Adipocyte (in vitro differentiated cells): Measurements from ENCODE around the gene GLIS1.

Source experiments
- DNase-seq: peaks from one replicate; pipeline ENCODE4 v3.0.0-alpha.2; 2015; ENCODE audit warnings: low read depth
- H3K27me3 ChIP-seq: replicated peaks from 2 replicates; pipeline ENCODE4 v1.7.0; 2013; ENCODE audit warnings: mild to moderate bottlenecking, low read length, moderate library complexity; ENCODE audit not compliant: control insufficient read depth, insufficient read depth
- H3K36me3 ChIP-seq: 2 replicates; pipeline ENCODE4 v1.7.0; 2013; ENCODE audit warnings: low read length, mild to moderate bottlenecking, moderate library complexity; ENCODE audit not compliant: control insufficient read depth, insufficient read depth, severe bottlenecking
- H3K4me1 ChIP-seq: 2 replicates; pipeline ENCODE4 v1.7.0; 2013; ENCODE audit warnings: mild to moderate bottlenecking, low read length, moderate library complexity; ENCODE audit not compliant: control insufficient read depth, insufficient read depth
- H3K4me3 ChIP-seq: 2 replicates; pipeline ENCODE4 v1.7.0; 2013; ENCODE audit warnings: mild to moderate bottlenecking, low read length, moderate library complexity
- H3K9ac ChIP-seq: 2 replicates; pipeline ENCODE4 v1.7.0; 2013; ENCODE audit warnings: mild to moderate bottlenecking, low read length, moderate library complexity
- H3K9me3 ChIP-seq: 2 replicates; pipeline ENCODE4 v1.7.0; 2013; ENCODE audit warnings: mild to moderate bottlenecking, low read length, moderate library complexity; ENCODE audit not compliant: control insufficient read depth

Gene GLIS1

DNA sequence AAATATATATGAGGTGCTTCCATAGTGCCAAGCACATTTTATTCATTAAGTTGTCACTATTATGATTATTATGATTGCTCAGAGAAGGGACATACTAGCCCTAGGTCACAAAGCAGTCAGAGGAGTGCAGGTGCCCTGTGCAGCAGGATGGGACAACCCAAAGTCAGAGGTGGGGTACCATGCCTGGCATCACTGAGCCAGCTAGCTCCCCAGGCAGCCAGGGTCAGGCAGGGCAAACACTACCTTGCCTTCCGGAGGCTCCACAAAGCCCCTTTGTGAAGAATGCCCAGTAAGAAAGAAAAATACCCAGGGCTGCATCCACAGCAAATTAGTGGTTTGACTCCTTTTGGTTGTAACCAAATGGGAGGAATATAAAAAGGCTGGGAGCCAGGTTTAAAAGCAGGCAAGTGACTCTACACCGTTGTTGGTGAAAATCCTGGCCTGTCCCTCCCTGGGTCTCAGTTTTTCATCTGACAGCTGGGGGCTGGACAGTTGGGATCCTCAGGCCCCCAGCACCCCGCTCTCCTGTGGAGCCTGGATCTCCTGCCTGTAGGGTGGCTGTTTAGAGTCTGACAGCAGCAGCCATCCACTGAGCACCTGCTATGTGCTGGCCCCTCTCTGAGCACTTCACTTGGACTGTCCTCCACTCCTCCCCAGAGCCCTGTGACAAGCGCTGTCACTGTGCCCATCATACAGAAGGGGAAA, 98.8 kb downstream of the GLIS1 start:
- no peaks in the 10 kb centered on the region for H3K9me3 ChIP-seq
- H3K36me3 ChIP-seq = no peaks in the 10 kb centered on the region
- no peak overlapping the region for H3K9ac ChIP-seq
- H3K4me3 ChIP-seq = no peak overlapping the region
- DNase-seq = no peak
- H3K27me3 ChIP-seq = peaks cover 9% of the 10 kb centered on the region
- no peaks in the 10 kb centered on the region for H3K4me1 ChIP-seq

DNA sequence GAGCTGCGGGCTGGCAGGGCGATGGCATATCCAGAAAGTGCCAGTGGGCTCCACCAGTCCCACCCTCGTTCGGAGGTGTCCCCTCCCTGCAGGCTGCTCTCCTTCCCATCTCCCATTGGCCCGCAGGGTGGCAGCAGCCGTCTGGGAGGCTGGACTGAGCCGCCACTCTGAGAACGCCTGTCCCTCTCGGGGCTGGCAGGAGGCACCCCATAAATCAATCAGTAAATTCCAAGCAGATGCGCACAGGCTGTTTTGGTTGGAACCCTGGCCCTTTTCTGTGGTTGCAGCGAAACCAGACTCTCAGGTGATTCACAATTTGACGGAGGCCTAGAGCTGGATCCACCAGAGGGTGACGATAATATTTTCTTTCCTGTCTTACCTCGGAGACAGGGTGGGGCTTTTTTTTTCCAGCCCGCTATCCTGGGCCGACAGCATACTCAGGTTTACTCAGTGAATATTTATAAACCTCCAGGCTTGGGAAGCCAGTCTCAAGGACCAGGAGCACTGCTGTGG, 99.7 kb downstream of the GLIS1 start:
- no peak for DNase-seq
- no peak overlapping the region for H3K4me3 ChIP-seq
- H3K36me3 ChIP-seq = no peaks in the 10 kb centered on the region
- H3K9ac ChIP-seq = no peak overlapping the region
- H3K27me3 ChIP-seq = peaks cover 9% of the 10 kb centered on the region
- no peaks in the 10 kb centered on the region for H3K9me3 ChIP-seq
- no peaks in the 10 kb centered on the region for H3K4me1 ChIP-seq

DNA sequence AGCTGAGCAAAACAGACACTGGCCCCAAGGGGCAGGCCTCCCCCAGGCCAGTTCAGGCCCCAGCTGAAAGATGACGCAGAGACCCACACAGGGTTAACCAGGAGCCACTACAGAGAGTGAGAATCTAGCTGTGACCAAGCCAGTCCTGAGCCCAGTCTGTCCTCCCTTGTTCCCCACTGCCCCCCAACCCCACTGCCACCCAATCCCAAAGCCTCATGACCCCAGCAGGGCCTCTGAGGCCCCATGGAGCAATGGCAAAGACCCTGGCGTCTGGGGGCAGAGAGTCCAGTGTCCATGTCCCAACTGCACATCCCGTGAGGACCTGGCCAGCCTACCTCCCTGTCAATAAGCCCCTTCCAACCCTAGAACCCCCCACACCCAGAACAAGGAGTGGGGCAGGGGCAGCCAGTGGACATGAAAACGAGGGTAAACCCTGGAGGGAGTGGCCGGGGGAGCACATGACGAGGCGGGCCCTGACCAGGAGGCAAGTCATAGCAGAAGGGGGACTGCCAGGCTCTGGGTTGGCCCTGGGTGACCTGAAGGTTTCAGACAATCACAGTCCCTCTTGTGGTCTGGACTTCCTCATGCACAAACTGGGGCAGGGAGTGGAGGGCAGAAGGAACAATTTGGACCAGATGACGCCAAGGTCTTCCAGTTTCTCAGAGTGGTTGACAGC, 100.5 kb downstream of the GLIS1 start:
- Histone ChIP-seq H3K4me1 (no peaks in the 10 kb centered on the region), H3K9me3 (no peaks in the 10 kb centered on the region), H3K27me3 (peaks cover 9% of the 10 kb centered on the region), H3K9ac (no peak overlapping the region), H3K4me3 (no peak overlapping the region), H3K36me3 (no peaks in the 10 kb centered on the region)
- no peak for DNase-seq

DNA sequence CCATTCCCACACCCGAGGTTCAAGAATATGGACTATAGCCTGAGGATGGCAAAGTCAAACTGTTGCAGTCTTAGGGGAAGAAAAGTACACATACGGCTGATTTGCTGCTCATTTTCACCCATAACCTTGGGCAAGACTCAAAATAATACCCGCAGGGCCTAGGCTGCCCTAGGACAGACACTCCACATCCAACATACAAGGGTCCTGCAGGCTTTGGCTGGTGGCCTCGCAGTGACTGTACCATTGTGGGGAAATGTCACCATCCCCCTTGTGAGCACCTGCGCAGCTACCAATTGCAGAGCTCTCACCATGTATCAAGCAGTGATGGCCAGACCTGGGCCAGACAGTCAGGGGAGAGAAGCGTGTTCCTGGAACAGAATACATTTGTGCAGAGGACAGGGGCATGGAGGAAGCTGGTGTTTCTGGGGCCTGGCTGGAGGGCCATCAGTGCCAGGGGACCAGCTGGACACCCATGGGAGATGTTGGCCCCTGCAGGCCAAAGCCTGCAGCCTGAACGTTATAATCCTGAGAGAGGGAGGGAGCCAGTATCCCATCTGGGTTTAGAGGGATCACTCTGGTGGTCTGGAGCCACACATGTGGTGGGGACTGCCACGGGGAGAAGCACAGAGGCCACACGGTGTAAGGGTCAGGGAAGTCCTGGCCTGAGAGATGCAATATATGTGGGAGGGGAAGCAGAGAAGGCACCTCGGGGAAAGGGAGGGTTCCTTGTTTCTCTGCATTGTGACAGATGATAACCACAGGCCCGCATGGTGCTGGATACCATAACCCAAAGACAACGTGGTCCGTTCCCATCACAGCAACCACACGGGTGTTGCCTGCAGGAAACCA, 101.2 kb downstream of the GLIS1 start:
- H3K27me3 ChIP-seq = peaks cover 9% of the 10 kb centered on the region
- no peaks in the 10 kb centered on the region for H3K9me3 ChIP-seq
- no peak overlapping the region for H3K9ac ChIP-seq
- no peak for DNase-seq
- H3K4me3 ChIP-seq = no peak overlapping the region
- no peaks in the 10 kb centered on the region for H3K4me1 ChIP-seq
- no peaks in the 10 kb centered on the region for H3K36me3 ChIP-seq

DNA sequence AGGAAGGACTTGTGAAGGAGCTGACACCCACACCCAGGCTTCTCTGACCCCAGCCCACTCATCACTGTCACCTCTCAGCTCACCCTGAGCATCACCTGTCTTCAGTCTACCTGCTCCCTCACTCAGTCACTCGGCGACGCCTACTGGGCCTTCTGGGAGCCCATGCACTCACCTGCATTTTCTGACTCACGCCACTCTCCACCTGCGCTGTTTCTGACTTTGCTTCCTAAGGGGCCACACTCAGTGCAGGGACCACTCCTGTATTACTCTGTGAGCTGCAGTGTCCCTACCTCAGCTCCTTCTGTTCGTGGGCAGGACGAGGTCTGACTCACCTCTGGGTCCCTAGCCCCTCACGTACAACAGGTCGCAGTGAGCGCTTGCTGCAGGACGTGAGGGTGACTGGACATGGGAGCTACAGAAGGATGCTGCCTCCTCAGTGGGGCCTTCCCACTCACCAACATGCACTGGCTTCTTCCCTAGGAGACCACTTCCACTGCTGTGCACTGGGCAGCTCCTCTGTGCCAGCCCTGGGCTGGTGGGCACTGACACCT, 102.3 kb downstream of the GLIS1 start:
- DNase-seq = no peak
- H3K4me3 ChIP-seq = no peak overlapping the region
- H3K4me1 ChIP-seq = no peaks in the 10 kb centered on the region
- peaks cover 9% of the 10 kb centered on the region for H3K27me3 ChIP-seq
- no peaks in the 10 kb centered on the region for H3K9me3 ChIP-seq
- H3K9ac ChIP-seq = no peak overlapping the region
- H3K36me3 ChIP-seq = no peaks in the 10 kb centered on the region

DNA sequence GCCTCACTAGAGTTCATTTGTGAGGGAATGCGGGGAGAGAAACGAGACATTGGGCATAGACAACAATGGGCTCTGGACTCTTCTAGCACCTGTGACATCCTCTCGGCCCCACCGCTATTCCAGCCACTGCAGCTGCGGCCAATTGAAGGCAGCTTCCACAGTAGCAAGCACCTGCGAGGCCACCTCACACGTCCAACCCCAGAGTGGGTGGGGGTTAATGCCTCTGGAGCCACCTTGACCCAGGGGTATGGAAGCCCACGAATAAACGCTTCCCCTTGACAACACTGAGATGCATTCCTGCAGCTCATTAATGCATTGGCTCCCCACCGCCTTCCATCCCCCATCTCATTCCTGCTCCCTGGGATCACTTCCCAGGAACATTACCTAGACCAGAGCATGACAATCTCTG, 104.4 kb downstream of the GLIS1 start:
- DNase-seq = no peak
- H3K36me3 ChIP-seq = no peaks in the 10 kb centered on the region
- H3K9me3 ChIP-seq = no peaks in the 10 kb centered on the region
- peaks cover 9% of the 10 kb centered on the region for H3K27me3 ChIP-seq
- no peak overlapping the region for H3K4me3 ChIP-seq
- H3K4me1 ChIP-seq = no peaks in the 10 kb centered on the region
- H3K9ac ChIP-seq = no peak overlapping the region

DNA sequence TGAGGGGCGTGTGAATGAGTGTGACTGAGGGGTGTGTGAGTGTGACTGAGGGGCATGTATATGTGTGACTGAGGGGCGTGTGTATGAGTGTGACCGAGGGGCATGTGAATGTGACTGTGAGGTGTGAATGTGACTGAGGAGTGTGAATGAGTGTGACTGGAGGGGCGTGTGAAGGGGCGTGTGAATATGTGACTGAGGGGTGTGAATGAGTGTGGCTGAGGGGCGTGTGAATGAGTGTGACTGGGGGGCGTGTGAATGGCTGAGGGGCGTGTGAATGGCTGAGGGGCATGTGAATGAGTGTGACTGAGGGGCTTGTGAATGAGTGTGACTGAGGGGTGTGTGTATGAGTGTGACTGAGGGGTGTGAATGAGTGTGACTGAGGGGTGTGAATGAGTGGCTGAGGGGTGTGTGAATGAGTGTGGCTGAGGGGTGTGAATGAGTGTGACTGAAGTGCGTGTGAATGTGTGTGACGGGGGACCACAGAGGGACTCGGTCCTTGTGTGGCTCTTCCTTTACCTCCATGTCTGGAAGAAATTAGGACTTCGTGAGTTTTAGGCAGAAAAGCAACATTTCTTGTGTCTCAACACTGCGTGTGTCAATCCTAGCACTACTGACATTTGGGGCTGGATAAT, 105.8 kb downstream of the GLIS1 start:
- H3K27me3 ChIP-seq = peaks cover 12% of the 10 kb centered on the region

DNA sequence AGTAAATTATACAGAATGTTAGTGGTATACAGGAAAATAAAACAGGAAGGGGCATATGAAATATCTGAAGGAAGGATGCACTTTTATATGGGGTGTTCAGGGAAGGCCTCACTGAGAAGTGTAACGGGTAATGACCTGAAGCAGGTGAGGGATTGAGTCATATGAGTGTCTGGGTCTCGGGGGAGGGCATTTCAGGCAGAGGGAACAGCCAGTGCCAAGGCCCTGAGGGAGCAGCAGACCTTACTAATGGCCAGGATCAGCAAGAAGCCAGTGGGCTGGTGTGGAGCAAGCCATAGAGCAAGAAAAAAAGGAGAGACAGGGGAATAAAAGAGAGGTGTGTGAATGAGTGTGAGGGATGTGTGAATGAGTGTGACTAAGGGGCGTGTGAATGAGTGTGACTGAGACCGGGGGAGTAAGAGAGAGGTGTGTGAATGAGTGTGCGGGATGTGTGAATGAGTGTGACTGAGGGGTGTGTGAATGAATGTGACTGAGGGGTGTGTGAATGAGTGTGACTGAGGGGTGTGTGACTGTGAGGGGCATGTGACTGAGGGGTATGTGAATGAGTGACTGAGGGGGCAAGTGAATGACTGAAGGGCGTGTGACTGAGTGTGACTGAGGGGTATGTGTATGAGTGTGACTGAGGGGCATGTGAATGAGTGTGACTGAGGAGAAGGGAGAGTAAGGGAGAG, 107.2 kb downstream of the GLIS1 start:
- H3K9me3 ChIP-seq = no peaks in the 10 kb centered on the region
- H3K9ac ChIP-seq = no peak overlapping the region
- H3K36me3 ChIP-seq = no peaks in the 10 kb centered on the region
- peaks cover 15% of the 10 kb centered on the region for H3K27me3 ChIP-seq
- H3K4me3 ChIP-seq = no peak overlapping the region
- H3K4me1 ChIP-seq = no peaks in the 10 kb centered on the region
- no peak for DNase-seq

More for the DNA sequence above, 105.8 kb downstream of the GLIS1 start:
- Histone ChIP-seq H3K9ac (no peak overlapping the region), H3K9me3 (no peaks in the 10 kb centered on the region), H3K4me1 (no peaks in the 10 kb centered on the region), H3K4me3 (no peak overlapping the region), H3K36me3 (no peaks in the 10 kb centered on the region)
- DNase-seq = no peak

DNA sequence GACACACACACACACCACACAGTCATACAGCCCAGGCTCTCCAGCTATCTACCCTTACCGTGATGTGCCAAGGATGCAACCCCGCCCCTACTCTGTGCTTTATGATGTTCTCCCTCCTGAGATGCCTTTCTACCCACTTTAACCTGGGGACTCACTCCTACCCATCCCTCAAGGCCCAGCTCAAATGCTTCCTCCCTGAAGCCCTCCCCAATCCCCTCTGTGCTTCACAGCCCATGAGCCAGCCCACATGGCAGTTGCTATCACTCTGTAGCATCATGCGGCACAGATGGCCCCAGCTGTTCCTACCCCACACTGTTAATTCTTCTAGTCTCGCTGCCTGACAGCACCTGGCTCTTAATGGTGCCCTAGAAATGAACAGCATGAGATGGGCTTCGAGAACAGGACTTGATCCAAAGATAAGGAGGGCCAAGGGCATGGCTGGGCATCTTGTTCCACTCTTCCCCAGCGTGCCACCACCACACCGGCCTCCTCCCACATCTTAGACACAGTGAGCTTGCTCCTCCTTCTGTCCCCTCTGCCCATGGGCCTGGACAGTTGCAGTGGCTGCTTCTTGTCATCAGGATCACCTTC, 109.8 kb downstream of the GLIS1 start:
- DNase-seq = no peak
- no peaks in the 10 kb centered on the region for H3K9me3 ChIP-seq
- peaks cover 12% of the 10 kb centered on the region for H3K27me3 ChIP-seq
- H3K9ac ChIP-seq = no peak overlapping the region
- no peaks in the 10 kb centered on the region for H3K36me3 ChIP-seq
- H3K4me3 ChIP-seq = no peak overlapping the region
- peaks cover 14% of the 10 kb centered on the region for H3K4me1 ChIP-seq

DNA sequence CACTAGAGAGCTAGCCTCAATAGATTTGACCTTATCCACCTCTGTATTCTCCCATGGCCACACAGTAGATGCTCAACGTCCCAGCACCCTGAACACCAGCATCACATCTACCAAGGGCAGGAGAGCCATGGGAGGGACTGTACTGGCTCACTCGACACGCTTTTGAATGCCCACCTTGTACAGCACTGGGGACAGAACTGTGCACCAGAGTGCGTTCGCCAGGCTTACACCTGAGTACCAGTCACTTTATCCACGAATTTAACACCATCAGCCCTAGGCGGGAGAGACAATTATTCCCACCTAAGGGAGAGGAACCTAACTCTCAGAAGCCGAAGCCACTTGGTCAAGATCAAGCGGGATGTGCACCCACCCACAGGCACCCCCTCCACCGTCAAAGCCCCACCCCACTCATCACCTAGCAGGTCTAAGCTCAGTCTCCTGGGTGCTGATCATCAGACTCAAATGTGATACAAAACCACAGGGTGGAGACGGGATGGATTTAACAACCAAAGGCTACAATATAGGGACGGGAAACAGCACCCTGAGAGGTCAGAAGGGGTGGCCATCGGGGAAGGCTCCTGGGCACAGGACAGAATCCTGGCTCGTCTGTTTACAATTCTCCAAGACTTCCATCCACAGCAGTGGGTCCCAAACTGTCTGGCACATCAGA, 110.5 kb downstream of the GLIS1 start:
- H3K27me3 ChIP-seq = peaks cover 12% of the 10 kb centered on the region
- DNase-seq = no peak
- H3K9ac ChIP-seq = no peak overlapping the region
- no peaks in the 10 kb centered on the region for H3K9me3 ChIP-seq
- H3K36me3 ChIP-seq = no peaks in the 10 kb centered on the region
- H3K4me1 ChIP-seq = peaks cover 14% of the 10 kb centered on the region
- H3K4me3 ChIP-seq = no peak overlapping the region
